Nucleus accumbens (tissue), 56 donors: ENCODE data around the gene AFF4.
"Not testable (repeated sequence)": the region's sequence is repeated elsewhere in the genome, so short reads cannot be mapped to it uniquely, and the experiment has no call there.

ENCODE experiments used
- DNase-seq, 56 donors: peaks; one replicate each; lab custom pipeline; 2025; lab: John Stamatoyannopoulos, UW

AFF4 gene

DNA sequence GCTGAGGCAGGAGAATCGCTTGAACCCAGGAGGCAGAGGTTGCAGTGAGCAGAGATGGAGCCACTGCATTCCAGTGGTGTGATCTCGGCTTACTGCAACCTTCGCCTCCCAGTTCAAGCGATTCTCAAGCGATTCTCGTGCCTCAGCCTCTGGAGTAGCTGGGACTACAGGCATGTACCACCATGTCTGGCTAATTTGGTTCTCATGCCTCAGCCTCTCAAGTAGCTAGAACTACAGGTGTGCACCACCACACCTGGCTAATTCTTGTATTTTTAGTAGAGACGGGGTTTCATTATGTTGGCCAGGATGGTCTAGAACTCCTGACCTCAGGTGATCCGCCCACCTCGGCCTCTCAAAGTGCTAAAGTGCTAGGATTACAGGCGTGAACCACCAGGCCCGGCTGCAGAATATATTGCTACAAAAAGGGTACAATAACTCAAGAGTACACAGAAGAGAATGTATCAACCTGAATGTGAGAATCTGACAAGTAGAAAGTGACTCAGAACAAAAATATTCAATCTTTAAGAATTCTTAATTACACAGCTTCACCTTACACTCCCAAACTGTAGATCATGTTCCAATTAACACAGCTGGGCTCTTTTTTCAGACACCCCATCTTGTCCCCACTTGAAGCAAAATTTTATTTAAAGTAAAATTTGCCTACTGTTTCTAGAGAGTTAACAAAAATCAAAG, 2.2 kb downstream of the AFF4 start:
- DNase-seq, result not testable (repeated sequence)

DNA sequence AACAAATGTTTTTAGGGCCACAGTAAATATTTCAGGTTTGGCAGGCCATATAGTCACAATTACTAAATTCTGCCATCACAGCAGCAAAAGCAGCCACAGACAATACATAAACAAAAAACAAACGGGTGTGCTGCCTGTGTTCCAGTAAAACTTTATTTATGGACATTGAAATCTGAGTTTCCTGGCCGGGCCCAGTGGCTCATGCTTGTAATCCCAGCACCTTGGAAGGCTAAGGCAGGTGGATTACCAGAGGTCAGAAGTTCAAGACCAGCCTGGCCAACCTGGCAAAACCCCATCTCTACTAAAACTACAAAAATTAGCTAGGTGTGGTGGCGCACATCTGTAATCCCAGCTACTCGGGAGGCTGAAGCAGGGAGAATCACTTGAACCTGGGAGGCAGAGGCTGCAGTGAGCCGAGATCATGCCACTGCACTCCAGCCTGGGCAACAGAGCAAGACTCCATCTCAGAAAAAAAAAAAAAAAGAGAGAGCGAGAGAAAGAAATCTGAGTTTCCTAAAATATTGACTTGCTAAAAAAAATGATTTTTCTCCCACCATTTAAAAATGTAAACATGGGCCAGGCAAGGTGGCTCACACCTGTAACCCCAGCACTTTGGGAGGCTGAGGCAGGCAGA, 7.2 kb downstream of the AFF4 start:
- not testable (repeated sequence) for DNase-seq

DNA sequence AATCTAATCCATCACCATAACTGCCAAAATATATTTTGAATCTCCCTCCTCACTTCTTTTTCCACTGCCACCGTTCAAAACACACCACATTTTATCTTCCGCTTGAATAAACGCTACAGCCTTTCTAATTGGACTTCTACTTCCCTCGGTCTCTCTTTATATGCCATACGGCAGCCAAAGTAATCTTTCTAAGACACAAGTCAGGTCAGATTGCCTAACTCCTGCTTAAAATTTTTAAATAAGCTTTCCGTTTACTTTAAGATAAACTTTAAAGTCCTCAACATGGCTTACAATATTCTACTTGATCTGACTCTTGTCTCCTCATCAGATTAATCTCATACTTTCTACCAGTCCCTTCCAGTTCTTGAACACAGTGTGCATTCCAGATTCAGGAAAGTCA, 9.7 kb downstream of the AFF4 start:
- no peak for DNase-seq

DNA sequence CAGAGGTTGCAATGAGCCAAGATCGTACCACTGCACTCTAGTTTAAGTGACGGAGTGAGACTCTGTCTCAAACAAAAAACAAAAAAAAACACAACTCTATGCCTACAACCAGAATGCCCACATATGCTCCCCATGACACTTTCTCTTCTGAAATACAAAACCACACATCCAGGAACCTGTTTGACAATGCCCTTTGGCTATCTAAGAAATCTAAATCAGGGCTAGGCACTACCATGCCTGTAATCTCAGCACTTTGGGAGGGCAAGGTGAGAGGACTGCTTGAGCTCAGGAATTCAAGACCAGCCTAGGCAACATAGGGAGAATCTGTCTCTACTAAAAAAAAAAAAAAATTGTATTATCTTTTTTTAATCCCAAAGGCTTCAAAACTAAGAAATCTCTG, 10.6 kb downstream of the AFF4 start:
- DNase-seq, result no peak

DNA sequence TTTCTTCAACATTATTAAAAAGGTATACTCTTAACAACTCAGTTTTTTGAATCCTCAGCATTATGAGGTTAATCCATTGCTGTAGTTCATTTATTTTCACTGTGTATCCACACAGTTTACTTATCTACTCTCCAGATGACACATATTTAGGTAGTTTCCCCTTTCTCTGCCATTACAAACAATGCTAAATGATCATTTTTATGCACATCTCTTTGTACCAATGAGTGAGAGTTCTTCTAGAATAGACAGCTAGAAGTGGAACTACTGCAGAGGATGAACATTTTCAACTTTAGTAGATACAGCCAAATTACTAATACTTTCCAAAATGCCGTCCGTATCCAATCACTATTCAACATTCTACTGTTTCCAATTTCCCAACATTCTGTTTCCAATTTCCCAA, 11.5 kb downstream of the AFF4 start:
- DNase-seq, result no peak

DNA sequence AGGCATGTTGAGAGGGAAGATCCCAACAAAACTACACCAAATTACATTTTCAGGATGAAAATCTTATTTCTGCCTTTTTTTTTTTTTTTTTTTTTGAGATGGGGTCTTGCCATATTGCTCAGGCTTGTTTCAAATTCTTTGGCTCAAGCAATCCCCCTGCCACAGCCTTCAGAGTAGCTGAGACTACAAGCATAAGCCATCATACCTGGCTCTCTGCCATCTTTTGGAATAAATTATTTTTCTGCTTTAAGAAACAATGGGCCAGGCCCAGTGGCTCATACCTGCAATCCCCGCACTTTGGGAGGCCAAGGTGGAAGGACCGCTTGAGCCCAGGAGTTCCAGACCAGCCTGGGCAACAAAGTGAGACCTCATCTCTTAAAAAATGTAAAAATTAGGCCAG, 14.3 kb downstream of the AFF4 start:
- no peak for DNase-seq

DNA sequence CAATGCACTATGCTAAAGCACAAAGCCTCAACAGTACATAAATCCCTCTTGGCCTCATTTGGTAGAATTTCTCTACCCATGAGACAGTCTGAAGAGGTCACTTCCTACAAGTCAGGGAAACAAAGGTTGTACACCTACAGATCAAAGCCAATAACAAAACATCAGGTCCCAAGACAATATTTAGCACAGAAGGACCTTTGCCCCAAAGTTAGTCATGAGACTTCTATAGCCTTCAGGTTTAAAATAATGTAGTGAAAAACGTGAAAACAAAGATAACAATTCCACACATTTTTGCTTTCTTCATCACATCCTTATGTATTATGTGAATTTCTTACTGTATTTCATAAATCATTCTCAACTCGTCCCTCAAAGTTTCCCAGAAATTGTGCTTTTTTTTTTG, 15.8 kb downstream of the AFF4 start:
- no peak for DNase-seq

DNA sequence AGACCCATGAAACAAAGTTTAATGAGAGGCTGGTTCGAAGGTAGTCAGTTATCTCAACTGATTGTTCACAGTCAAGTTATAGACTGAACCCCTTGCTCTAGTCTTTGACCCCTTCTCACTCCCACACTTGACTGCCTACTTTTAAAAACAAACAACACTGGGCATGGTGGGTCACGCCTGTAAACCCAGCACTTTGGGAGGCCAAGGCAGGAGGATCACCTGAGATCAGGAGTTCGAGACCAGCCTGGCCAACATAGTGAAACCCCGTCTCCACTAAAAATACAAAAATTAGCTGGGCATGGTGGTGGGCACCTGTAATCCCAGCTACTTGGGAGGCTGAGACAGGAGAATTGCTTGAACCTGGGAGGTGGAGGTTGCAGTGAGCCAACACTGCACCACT, 18.1 kb downstream of the AFF4 start:
- DNase-seq, result not testable (repeated sequence)

DNA sequence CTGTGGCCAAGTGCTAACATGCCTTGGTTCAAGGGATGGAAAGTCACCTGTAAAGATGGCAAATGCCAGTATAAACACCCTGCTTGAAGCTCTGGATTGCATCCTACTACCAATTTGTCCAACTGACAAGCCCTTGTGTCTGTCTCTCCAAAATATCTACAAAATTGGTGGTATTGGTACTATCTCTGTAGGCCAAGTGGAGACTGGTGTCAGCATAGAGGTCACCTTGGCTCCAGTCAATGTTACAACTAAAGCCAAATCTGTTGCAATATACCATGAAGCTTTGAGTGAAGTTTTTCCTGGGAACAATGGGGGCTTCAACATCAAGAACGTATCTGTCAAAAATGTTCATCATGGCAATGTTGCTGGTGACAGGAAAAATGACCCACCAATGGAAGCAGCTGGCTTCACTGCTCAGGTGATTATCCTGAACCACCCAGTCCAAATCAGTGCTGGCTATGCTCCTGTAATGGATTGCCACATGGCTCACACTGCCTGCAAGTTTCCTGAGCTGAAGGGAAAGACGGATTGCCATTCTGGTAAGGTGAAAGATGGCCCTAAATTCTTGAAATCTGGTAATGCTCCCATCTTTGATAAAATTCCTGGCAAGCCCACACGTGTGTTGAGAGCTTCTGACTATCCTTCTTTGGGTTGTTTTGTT, 19.9 kb downstream of the AFF4 start:
- DNase-seq, result no peak

DNA sequence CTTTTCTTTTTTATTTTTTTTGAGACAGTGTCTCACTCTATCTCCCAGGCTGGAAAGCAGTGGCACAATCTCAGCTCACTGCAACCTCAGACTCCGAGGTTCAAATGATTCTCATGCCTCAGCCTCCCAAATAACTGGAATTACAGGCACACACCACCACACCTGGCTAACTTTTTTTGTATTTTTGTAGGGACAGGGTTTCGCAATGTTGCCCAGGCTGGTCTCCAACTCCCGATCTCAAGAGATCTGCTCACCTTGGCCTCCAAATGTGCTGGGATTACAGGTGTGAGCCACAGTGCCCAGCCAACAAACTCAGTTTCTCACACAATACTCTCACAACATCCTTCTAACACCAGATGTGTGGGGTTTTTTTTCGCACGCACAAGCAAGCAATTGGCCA, 22.1 kb downstream of the AFF4 start:
- DNase-seq, result no peak

DNA sequence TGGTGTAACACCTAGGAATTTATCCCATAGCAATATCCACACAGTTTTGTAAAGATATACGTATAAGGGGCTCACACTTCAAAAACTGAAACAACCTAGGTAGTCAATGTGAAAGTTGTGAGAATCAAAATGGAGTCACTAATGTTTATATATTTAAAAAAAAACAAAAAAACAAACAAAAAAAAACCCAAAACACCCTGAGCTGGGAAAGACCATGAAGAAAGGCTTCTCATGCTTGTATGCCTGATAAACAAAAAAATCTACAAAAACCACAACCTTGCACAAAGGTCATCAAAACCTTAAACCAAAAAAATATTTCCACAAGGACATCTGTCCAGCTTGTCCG, 35.4 kb downstream of the AFF4 start:
- DNase-seq, result no peak

DNA sequence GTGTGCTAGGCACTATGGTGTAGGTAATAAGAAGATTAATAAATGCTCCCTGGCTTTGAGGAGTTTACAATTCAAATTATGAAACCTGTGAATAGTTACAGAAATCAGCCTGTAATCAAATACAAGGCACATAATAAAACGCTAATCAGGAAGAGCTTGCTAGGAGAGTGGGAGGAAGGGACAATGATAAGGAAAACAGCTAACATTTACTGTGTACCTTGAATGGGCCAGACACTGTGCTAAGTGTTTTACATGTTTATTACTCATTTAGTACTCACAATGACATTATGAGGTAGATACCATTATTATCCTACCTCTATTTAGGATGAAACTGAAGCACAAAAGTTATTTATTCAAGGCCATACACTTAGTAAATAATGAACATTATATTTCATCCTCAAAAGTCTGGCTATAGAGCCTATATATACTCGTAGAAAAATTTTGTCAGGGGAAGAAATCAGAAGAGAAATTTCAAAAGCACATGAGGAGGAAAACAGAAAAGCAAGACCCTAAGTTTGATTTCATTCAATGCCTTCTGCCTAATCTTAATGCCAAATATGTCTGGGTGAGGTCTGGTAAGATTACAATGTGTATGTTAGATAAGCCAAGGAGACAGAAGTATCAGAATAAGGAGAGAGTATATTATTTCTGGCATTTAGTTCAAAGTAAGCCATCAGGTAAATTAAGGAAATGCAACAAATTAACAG, 35.9 kb downstream of the AFF4 start:
- DNase-seq, result no peak

DNA sequence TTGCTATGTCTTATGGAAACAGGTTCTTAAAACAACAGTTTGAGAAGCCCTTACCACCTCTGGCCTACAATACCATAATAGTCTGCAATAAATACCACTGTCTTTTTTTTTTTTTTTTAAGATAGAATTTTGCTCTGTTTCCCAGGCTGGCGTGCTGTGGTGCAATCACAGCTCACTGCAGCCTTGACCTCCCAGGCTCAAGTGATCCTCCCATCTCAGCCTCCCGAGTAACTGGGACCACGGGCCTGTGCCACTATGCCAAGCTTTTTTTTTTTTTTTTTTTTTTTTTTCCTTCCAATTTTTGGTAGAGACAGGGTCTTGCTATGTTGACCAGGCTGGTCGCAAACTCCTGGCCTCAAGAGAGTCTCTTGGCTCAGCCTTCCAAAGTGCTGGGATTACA, 37.0 kb downstream of the AFF4 start:
- DNase-seq, result no peak

DNA sequence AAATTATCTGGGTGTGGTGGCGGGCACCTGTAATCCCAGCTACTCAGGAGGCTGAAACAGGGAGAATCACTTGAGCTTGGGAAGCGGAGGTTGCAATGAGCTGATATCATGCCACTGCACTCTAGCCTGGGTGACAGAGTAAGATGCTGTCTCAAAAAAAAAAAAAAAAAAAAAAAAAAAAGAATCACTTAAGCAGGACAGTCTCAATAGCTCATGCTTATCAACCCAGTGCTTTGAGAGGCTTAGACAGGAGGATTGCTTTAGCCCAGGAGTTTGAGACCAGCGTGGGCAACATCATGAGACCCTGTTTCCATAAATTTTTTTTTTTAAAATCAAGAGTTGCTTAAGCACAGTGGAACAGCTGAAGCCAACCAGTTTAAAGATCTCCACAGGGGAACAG, 47.3 kb downstream of the AFF4 start:
- no peak for DNase-seq

DNA sequence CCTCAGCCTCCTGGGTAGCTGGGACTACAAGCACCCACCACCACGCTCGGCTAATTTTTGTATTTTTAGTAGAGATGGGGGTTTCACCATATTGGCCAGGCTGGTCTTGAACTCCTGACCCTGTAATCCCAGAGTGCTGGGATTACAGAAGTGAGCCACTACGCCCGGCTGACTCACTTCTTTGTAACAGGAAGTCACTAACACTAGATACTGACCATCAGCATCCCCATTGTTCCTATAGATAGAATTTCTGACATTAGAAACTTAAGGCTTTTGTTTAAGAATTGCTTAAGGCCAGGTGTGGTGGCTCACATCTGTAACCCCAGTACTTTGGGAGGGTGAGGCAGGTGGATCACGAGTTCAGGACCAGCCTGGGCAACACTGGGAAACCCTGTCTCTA, 47.8 kb downstream of the AFF4 start:
- no peak for DNase-seq

DNA sequence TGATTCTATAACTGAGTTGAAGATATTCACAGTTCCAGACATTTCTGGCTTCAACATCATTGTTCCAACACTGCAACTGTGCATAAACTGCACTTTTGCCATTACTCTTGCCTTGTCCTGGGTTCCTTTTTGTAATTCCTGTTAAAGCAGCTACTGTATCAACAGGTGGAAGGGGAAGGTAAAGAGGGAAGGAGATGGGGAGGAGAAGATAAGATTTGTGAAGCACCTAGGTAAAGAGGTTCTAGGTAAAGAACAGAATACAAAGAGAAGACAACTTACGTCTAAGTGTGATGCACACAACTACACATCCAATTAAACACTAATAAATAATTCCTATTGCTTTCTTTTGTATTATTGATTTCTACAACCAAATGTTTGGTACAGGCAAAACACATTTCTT, 53.7 kb downstream of the AFF4 start:
- DNase-seq, result no peak

DNA sequence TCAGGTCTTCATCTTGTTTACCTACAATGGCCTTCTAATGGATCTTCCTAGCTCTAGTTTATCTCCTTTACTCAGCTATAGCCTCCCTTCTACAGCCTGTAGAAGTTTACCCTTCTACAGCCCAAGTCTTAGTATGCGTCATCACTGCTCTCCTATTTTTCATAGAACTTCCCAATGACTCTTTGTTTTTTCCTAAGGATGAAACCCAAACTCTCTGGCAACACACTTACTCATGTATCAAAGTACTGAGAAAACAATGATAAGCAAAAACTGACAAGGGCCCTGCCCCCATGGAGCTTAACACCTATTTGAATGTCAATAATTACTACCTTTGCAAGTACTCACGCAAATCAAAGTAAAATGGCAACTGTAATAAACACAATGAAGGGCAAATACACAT, 56.3 kb downstream of the AFF4 start:
- DNase-seq, result no peak

DNA sequence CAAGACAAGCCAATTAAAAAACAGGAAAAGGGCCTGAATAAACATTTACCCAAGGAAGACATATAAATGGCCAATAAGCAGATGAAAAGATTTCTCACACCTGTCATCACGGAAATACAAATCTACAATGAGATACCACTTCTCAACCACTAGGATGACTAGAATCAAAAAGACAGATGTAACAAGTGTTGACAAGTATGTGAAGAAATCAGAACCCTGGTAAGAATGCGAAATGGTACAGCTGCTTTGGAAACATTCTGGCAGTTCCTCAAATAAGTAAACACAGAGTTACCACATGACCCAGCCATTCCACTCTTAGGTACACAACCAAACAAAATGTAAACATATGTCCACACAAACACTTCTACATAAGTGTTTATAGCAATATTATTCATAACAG, 57.5 kb downstream of the AFF4 start:
- no peak for DNase-seq

DNA sequence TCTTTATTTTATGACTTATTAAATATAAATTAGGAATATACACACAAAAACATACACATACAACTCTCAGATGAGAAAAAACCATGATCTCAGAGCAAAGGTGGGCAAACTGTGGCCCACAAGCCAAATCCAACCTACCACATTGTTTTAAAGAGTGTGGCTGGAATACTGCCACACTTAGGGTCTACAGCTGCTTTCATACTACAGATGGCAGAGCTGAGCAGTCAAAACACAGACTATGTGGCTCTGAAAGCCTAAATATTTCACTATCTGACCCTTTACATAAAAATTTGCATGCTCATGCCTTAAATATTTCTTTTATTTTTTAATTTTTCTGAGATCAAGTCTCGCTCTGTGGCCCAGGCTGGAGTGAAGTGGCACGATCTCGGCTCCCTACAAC, 61.7 kb downstream of the AFF4 start:
- no peak for DNase-seq

DNA sequence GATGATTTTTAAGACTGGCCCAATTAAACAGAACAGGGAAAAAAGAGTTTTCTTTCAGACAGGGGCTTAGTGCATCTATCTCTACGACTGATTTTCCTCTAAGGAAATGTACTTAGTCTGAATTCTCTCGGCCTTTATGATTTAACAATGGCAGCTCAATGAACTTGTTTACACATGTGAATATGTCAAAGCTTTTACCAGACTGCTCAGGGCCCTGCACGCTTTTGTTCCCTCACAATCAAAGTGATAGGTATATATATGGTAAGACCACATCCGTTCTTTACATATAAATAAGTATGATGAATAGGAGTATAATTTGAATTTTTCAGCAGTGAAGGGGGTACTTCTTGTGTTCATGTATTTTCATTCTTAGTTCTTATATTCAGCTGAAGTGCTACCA, 62.4 kb downstream of the AFF4 start:
- no peak for DNase-seq

DNA sequence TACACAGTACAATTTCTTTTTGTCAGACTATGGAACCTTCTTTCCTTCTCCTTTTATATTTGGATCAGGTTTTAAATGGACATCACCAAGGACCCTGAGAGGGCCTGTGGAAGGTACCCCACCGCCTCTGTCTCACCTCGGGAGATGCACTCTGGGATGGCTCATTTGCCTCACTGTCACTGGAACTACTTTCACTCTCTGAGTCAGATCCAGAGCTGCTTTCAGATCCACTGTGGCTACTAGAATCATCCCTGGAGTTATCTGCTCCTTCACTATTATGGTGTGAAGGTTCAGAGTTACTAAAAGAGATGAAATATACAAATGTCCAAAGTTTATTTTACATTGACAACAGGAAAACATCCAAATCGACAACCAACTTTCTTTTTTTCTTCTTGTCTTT, 65.3 kb downstream of the AFF4 start:
- no peak for DNase-seq

DNA sequence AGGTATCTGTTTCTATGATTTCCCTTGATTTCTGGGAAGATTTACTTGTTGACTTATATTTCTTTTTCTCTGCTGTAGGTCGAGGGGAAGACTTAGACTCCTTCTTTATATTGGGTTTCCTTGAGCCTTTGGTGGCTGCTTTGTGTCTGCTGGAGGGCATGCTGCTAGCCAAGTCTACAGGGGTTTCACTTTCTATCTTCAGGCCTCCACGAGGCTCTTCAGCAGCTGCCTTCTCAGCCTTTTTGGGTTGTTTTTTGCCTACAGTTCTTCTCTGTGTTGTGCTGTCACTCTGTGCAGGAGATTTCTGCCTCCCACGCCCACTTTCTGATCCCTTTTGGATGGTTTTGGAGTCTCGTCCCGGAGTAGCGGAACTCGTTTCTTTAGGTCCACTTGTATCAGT, 66.7 kb downstream of the AFF4 start:
- DNase-seq, result no peak
